ENCODE results near the gene SETSIP. TPM values are rescaled to one million over a fixed set of nuclear protein-coding genes. Genes with fewer than 3 reads are reported as not detected.
"Not testable (repeated sequence)": the region's sequence is repeated elsewhere in the genome, so short reads cannot be mapped to it uniquely, and the experiment has no call there.

SETSIP gene
- total RNA-seq, 1 donor from 2014 or later, result not detected

DNA sequence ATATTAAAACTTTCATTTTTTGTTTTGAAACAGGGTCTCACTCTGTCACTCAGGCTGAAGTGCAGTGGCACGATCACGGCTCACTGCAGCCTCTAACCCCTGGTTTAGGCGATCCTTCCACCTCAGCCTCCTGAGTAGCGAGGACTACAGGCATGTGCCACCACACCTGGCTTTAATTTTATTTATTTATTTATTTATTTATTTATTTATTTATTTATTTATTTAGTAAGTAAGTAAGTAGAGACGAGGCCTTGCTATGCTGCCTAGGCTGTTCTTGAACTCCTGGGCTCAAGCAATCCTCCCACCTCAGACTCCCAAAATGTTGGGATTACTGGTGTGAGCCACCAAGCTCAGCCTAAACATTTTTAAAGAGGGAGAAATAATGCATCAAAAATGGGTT lies 1.2 kb upstream of the SETSIP start:
- no peak overlapping the region for H2AFZ ChIP-seq (ENCODE audit: low read depth, low read length)
- H3K27me3 Mint-ChIP-seq (ENCODE audit: low read depth, unreplicated experiment), result no peaks in the 10 kb centered on the region

GRCh38 chr1:92074446-92074845 lies 765 bp downstream of the SETSIP start:
- H3K36me3 ChIP-seq (ENCODE audit: insufficient read depth, low read length); DNase-seq (ENCODE audit: low read depth); H3K27ac ChIP-seq (ENCODE audit: low read depth, low read length); H2AFZ ChIP-seq (ENCODE audit: low read depth, low read length); H3K4me3 ChIP-seq (ENCODE audit: insufficient read depth, low read depth, low read length); H3K79me2 ChIP-seq (ENCODE audit: insufficient read depth, low read length); H3K27me3 Mint-ChIP-seq (ENCODE audit: low read depth, unreplicated experiment); H3K4me1 ChIP-seq (ENCODE audit: insufficient read depth, low read length); H3K27ac Mint-ChIP-seq (ENCODE audit: unreplicated experiment); H3K9ac ChIP-seq (ENCODE audit: low read length); H3K27me3 ChIP-seq (ENCODE audit: insufficient read depth, low read length); H3K4me3 Mint-ChIP-seq (ENCODE audit: unreplicated experiment); H3K36me3 Mint-ChIP-seq (ENCODE audit: low read depth, unreplicated experiment); H3K4me1 Mint-ChIP-seq (ENCODE audit: low read depth, unreplicated experiment); H3K9me3 ChIP-seq (ENCODE audit: insufficient read depth, low read depth, low read length); FAIRE-seq; H3K4me2 ChIP-seq (ENCODE audit: low read length); H4K20me1 ChIP-seq (ENCODE audit: insufficient read depth, low read length); H3K9me3 Mint-ChIP-seq (ENCODE audit: unreplicated experiment): not testable (repeated sequence)

More for the DNA sequence above, 1.2 kb upstream of the SETSIP start:
- H3K79me2 ChIP-seq (ENCODE audit: insufficient read depth, low read length), result no peaks in the 10 kb centered on the region
- no peak overlapping the region for H3K9ac ChIP-seq (ENCODE audit: low read length)
- H3K4me2 ChIP-seq (ENCODE audit: low read length), result no peak overlapping the region
- no peak for TF ChIP-seq EZH2 (IDR thresholded peaks at IDR 0.05; ENCODE audit: insufficient read depth, low read length)
- TF ChIP-seq, protein P1, sequence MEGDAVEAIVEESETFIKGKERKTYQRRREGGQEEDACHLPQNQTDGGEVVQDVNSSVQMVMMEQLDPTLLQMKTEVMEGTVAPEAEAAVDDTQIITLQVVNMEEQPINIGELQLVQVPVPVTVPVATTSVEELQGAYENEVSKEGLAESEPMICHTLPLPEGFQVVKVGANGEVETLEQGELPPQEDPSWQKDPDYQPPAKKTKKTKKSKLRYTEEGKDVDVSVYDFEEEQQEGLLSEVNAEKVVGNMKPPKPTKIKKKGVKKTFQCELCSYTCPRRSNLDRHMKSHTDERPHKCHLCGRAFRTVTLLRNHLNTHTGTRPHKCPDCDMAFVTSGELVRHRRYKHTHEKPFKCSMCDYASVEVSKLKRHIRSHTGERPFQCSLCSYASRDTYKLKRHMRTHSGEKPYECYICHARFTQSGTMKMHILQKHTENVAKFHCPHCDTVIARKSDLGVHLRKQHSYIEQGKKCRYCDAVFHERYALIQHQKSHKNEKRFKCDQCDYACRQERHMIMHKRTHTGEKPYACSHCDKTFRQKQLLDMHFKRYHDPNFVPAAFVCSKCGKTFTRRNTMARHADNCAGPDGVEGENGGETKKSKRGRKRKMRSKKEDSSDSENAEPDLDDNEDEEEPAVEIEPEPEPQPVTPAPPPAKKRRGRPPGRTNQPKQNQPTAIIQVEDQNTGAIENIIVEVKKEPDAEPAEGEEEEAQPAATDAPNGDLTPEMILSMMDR (IDR thresholded peaks at IDR 0.05; ENCODE audit: insufficient read depth, low read depth, low read length), result no peak
- no peak overlapping the region for H3K27ac ChIP-seq (ENCODE audit: low read depth, low read length)
- Mint-ChIP-seq H3K4me3 (ENCODE audit: unreplicated experiment) (no peak overlapping the region), H3K36me3 (ENCODE audit: low read depth, unreplicated experiment) (no peaks in the 10 kb centered on the region), H3K27ac (ENCODE audit: unreplicated experiment) (no peak overlapping the region), H3K4me1 (ENCODE audit: low read depth, unreplicated experiment) (no peaks in the 10 kb centered on the region), H3K9me3 (ENCODE audit: unreplicated experiment) (no peaks in the 10 kb centered on the region)
- no peaks in the 10 kb centered on the region for H3K36me3 ChIP-seq (ENCODE audit: insufficient read depth, low read length)
- H4K20me1 ChIP-seq (ENCODE audit: insufficient read depth, low read length), result no peaks in the 10 kb centered on the region
- no peaks in the 10 kb centered on the region for H3K27me3 ChIP-seq (ENCODE audit: insufficient read depth, low read length)
- H3K9me3 ChIP-seq (ENCODE audit: insufficient read depth, low read depth, low read length), result no peaks in the 10 kb centered on the region
- no peak overlapping the region for H3K4me3 ChIP-seq (ENCODE audit: insufficient read depth, low read depth, low read length)
- DNase-seq (ENCODE audit: low read depth) (no peak), FAIRE-seq (no peak)
- no peaks in the 10 kb centered on the region for H3K4me1 ChIP-seq (ENCODE audit: insufficient read depth, low read length)

- no peaks in the 10 kb centered on the region for H3K27me3 Mint-ChIP-seq (ENCODE audit: low read depth, unreplicated experiment)
- FAIRE-seq, result no peak
- H3K4me3 Mint-ChIP-seq (ENCODE audit: unreplicated experiment), result no peak overlapping the region
Observed at GRCh38 chr1:92070892-92071291, 4.3 kb downstream of the SETSIP start.

More at GRCh38 chr1:92070892-92071291, 4.3 kb downstream of the SETSIP start:
- no peaks in the 10 kb centered on the region for H3K4me1 ChIP-seq (ENCODE audit: insufficient read depth, low read length)
- no peak overlapping the region for H3K27ac ChIP-seq (ENCODE audit: low read depth, low read length)
- H3K4me3 ChIP-seq (ENCODE audit: insufficient read depth, low read depth, low read length), result no peak overlapping the region
- no peak overlapping the region for H3K9ac ChIP-seq (ENCODE audit: low read length)
- Mint-ChIP-seq H3K27ac (ENCODE audit: unreplicated experiment) (no peak overlapping the region), H3K36me3 (ENCODE audit: low read depth, unreplicated experiment) (no peaks in the 10 kb centered on the region), H3K4me1 (ENCODE audit: low read depth, unreplicated experiment) (no peaks in the 10 kb centered on the region), H3K9me3 (ENCODE audit: unreplicated experiment) (peaks cover 1% of the 10 kb centered on the region)
- no peak overlapping the region for H2AFZ ChIP-seq (ENCODE audit: low read depth, low read length)
- H4K20me1 ChIP-seq (ENCODE audit: insufficient read depth, low read length), result no peaks in the 10 kb centered on the region
- TF ChIP-seq EZH2 (IDR thresholded peaks at IDR 0.05; ENCODE audit: insufficient read depth, low read length), result no peak
- TF ChIP-seq, protein P1 (IDR thresholded peaks at IDR 0.05; ENCODE audit: insufficient read depth, low read depth, low read length), result no peak
- H3K36me3 ChIP-seq (ENCODE audit: insufficient read depth, low read length), result no peaks in the 10 kb centered on the region
- no peaks in the 10 kb centered on the region for H3K9me3 ChIP-seq (ENCODE audit: insufficient read depth, low read depth, low read length)
- H3K27me3 ChIP-seq (ENCODE audit: insufficient read depth, low read length), result no peaks in the 10 kb centered on the region
- no peak overlapping the region for H3K4me2 ChIP-seq (ENCODE audit: low read length)
- no peaks in the 10 kb centered on the region for H3K79me2 ChIP-seq (ENCODE audit: insufficient read depth, low read length)
- no peak for DNase-seq (ENCODE audit: low read depth)
